OCI-LY3 (cell line): ENCODE measurements around the gene SEC14L1.
"Not testable (repeated sequence)": the region's sequence is repeated elsewhere in the genome, so short reads cannot be mapped to it uniquely, and the experiment has no call there.

Experiments
- H2AFZ ChIP-seq: fragments of 200-600, 300-600 bp; shearing (Covaris generic); 2 replicates; pipeline ENCODE4 v1.6.0; 2014; ENCODE audit warnings: antibody characterized with exemption, low read depth, low read length
- H3K27ac ChIP-seq: fragments of 200-600, 300-600 bp; sonication (generic); 2 replicates; pipeline ENCODE4 v1.5.1; 2014; ENCODE audit warnings: mild to moderate bottlenecking, low read length, moderate library complexity, mixed read lengths
- H3K27me3 ChIP-seq: fragments of 200-600, 300-600 bp; sonication (generic); 2 replicates; pipeline ENCODE4 v1.6.1; 2014; ENCODE audit warnings: low read depth, low read length, mixed read lengths
- H3K36me3 ChIP-seq: fragments of 200-600, 300-600 bp; sonication (generic); replicated peaks from 2 replicates; pipeline ENCODE3; 2014; ENCODE audit warnings: low read depth, low read length, mixed read lengths
- H3K4me1 ChIP-seq: fragments of 300-600, 200-600 bp; sonication (generic); 2 replicates; pipeline ENCODE4 v1.6.1; 2014; ENCODE audit warnings: low read length, mixed read lengths
- H3K4me2 ChIP-seq: fragments of 200-600, 300-600 bp; sonication (generic); 2 replicates; pipeline ENCODE4 v1.6.1; 2014; ENCODE audit warnings: low read length, mixed read lengths
- H3K4me3 ChIP-seq: fragments of 300-600, 200-600 bp; sonication (generic); 2 replicates; pipeline ENCODE4 v1.5.1; 2014; ENCODE audit warnings: antibody characterized with exemption, mild to moderate bottlenecking, low read length, moderate library complexity
- H3K79me2 ChIP-seq: fragments of 300-600, 200-600 bp; shearing (Covaris generic); 2 replicates; pipeline ENCODE4 v1.6.1; 2014; ENCODE audit warnings: mild to moderate bottlenecking, low read length, mixed read lengths
- H3K9ac ChIP-seq: fragments of 300-600, 200-600 bp; shearing (Covaris generic); 2 replicates; pipeline ENCODE4 v1.6.0; 2014; ENCODE audit warnings: mild to moderate bottlenecking, low read length, moderate library complexity
- H3K9me3 ChIP-seq: fragments of 200-600, 300-600 bp; shearing (Covaris generic); 2 replicates; pipeline ENCODE4 v1.6.1; 2014; ENCODE audit warnings: low read length, mixed read lengths; ENCODE audit not compliant: insufficient read depth
- H4K20me1 ChIP-seq: fragments of 200-600, 300-600 bp; sonication (generic); 2 replicates; pipeline ENCODE4 v1.6.1; 2016; ENCODE audit warnings: low read length, mixed read lengths; ENCODE audit not compliant: insufficient read depth
- CTCF ChIP-seq: fragments of 200-600, 300-600 bp; sonication (generic); IDR thresholded peaks from 2 replicates; pipeline ENCODE4 v1.5.1; 2014; ENCODE audit warnings: antibody characterized with exemption, low read length, low read depth
- EZH2phosphoT487 ChIP-seq: fragments of 200-600 bp; shearing (Covaris generic); IDR thresholded peaks from 2 replicates; pipeline ENCODE4 v1.6.1; 2018; ENCODE audit warnings: antibody characterized with exemption, mixed run types, low read depth

Gene SEC14L1

DNA sequence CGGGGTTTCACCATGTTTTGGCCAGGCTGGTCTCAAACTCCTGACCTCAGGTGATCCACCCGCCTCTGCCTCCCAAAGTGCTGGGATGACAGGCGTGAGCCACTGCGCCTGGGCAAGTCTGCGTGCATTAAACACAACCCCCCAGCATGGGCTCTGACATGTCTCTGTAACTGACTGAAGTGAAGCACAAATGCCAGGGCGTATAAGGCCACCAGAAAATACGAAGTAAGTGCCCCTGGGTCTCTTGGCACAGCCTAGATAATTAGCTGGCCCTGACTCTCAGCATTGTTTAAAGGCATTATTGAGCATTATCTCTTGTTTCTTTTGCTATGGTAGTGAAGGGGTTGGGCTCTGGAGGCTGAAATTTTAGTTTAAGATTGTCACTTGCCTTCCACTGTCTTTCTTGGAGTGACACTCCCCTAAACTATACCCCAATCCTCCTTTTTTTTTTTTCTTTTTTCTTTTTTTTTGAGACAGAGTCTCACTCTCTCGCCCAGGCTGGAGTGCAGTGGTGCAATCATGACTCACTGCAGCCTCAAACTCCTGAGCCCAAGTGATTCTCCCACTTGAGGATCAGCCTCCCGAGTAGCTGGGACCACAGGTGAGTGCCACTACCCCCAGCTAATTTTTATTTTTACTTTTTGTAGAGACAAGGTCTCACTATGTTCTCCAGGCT, 8.2 kb upstream of the SEC14L1 start:
- no peaks in the 10 kb centered on the region for H3K9me3 ChIP-seq
- H2AFZ ChIP-seq = no peak overlapping the region
- H3K4me3 ChIP-seq = no peak overlapping the region
- TF ChIP-seq CTCF (no peak), EZH2phosphoT487 (no peak)
- no peaks in the 10 kb centered on the region for H4K20me1 ChIP-seq
- no peaks in the 10 kb centered on the region for H3K79me2 ChIP-seq
- no peak overlapping the region for H3K27ac ChIP-seq
- peaks cover 3% of the 10 kb centered on the region for H3K36me3 ChIP-seq
- H3K4me1 ChIP-seq = no peaks in the 10 kb centered on the region
- no peak overlapping the region for H3K4me2 ChIP-seq
- no peak overlapping the region for H3K9ac ChIP-seq
- H3K27me3 ChIP-seq = peaks cover 19% of the 10 kb centered on the region

GRCh38 chr17:77133087-77133638, 7.6 kb upstream of the SEC14L1 start:
- Histone ChIP-seq H3K4me1 (no peaks in the 10 kb centered on the region), H2AFZ (no peak overlapping the region), H3K9me3 (no peaks in the 10 kb centered on the region), H3K79me2 (no peaks in the 10 kb centered on the region), H3K4me3 (no peak overlapping the region), H4K20me1 (no peaks in the 10 kb centered on the region), H3K27ac (no peak overlapping the region), H3K27me3 (peaks cover 19% of the 10 kb centered on the region), H3K9ac (no peak overlapping the region), H3K36me3 (peaks cover 3% of the 10 kb centered on the region), H3K4me2 (no peak overlapping the region)
- TF ChIP-seq EZH2phosphoT487 = no peak
- TF ChIP-seq CTCF = no peak

GRCh38 chr17:77136420-77136767, 4.4 kb upstream of the SEC14L1 start:
- peaks cover 2% of the 10 kb centered on the region for H3K79me2 ChIP-seq
- no peak for TF ChIP-seq CTCF
- TF ChIP-seq EZH2phosphoT487 = no peak
- H3K4me3 ChIP-seq = no peak overlapping the region
- H4K20me1 ChIP-seq = no peaks in the 10 kb centered on the region
- no peak overlapping the region for H3K4me2 ChIP-seq
- no peak overlapping the region for H2AFZ ChIP-seq
- no peak overlapping the region for H3K27ac ChIP-seq
- peaks cover 6% of the 10 kb centered on the region; the same call in 1 of the 2 replicates for H3K9me3 ChIP-seq
- H3K9ac ChIP-seq = no peak overlapping the region
- H3K27me3 ChIP-seq = peaks cover 16% of the 10 kb centered on the region
- peaks cover 13% of the 10 kb centered on the region for H3K4me1 ChIP-seq
- peaks cover 6% of the 10 kb centered on the region for H3K36me3 ChIP-seq

- Histone ChIP-seq H3K4me3 (no peak overlapping the region), H3K9ac (no peak overlapping the region), H2AFZ (no peak overlapping the region), H3K4me1 (peaks cover 16% of the 10 kb centered on the region), H3K79me2 (peaks cover 9% of the 10 kb centered on the region), H3K27ac (no peak overlapping the region), H3K9me3 (peaks cover 6% of the 10 kb centered on the region; the same call in 1 of the 2 replicates), H3K4me2 (no peak overlapping the region), H4K20me1 (no peaks in the 10 kb centered on the region), H3K36me3 (peaks cover 8% of the 10 kb centered on the region), H3K27me3 (peaks cover 16% of the 10 kb centered on the region)
- no peak for TF ChIP-seq CTCF
Observed at GRCh38 chr17:77137111-77137510, 3.7 kb upstream of the SEC14L1 start.

DNA sequence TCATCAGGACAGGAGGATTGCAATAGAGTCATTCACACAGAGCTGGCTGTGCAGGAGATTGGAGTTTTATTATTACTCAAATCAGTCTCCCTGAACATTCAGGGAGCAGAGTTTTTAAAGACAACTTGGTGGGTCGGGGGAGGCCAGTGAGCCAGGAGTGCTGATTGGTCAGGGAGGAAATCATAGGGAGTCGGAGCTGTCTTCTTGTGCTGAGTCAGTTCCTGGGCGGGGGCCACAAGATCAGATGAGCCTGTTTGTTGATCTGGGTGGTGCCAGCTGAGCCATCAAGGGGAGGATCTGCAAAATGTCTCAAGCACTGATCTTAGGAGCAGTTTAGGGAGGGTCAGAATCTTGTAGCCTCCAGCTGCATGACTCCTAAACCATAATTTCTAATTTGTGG, 2.9 kb upstream of the SEC14L1 start:
- peaks cover 14% of the 10 kb centered on the region for H3K36me3 ChIP-seq
- not testable (repeated sequence) for H3K9me3 ChIP-seq, H3K27ac ChIP-seq, H3K4me3 ChIP-seq, H3K9ac ChIP-seq, H4K20me1 ChIP-seq, H3K4me2 ChIP-seq, H2AFZ ChIP-seq
- H3K4me1 ChIP-seq = peaks cover 24% of the 10 kb centered on the region
- peaks cover 16% of the 10 kb centered on the region for H3K27me3 ChIP-seq
- peaks cover 15% of the 10 kb centered on the region for H3K79me2 ChIP-seq
